ENCODE results near the gene GNL3.

GNL3 gene

GRCh38 chr3:52688266-52688665 is 2.4 kb downstream of the GNL3 start:
- no peak for DNase-seq (ENCODE audit: low read depth)

- DNase-seq (ENCODE audit: low read depth): no peak
Observed at GRCh38 chr3:52689151-52689550, 3.3 kb downstream of the GNL3 start.

- DNase-seq (ENCODE audit: low read depth): no peak
Observed at GRCh38 chr3:52690560-52690959, 4.7 kb downstream of the GNL3 start.

- DNase-seq (ENCODE audit: low read depth): no peak
Observed at GRCh38 chr3:52693071-52693470, 7.2 kb downstream of the GNL3 start.

- DNase-seq (ENCODE audit: low read depth): no peak
Observed at GRCh38 chr3:52694528-52695189, 8.8 kb downstream of the GNL3 start.

- no peak for DNase-seq (ENCODE audit: low read depth)
Observed at GRCh38 chr3:52695798-52696671, 10.2 kb downstream of the GNL3 start.

- no peak for DNase-seq (ENCODE audit: low read depth)
Observed at GRCh38 chr3:52696830-52697631, 11.2 kb downstream of the GNL3 start.

- DNase-seq (ENCODE audit: low read depth): no peak
Observed at GRCh38 chr3:52697632-52697965, 11.8 kb downstream of the GNL3 start.

- DNase-seq (ENCODE audit: low read depth): no peak
Observed at GRCh38 chr3:52703341-52703740, 17.5 kb downstream of the GNL3 start.

GRCh38 chr3:52704611-52705437 is 19.0 kb downstream of the GNL3 start:
- DNase-seq (ENCODE audit: low read depth): no peak

- DNase-seq (ENCODE audit: low read depth): no peak
Observed at GRCh38 chr3:52705438-52705687, 19.5 kb downstream of the GNL3 start.

GRCh38 chr3:52705688-52706686 is 20.2 kb downstream of the GNL3 start, which contains the start of the genes GLT8D1 and SPCS1:
Gene GLT8D1 (minus strand): TSS chr3:52705791. CDS start chr3:52700460, 5,331 bp downstream.
Gene SPCS1 (plus strand): TSS chr3:52706106. CDS start chr3:52706247, 141 bp downstream.
- DNase-seq (ENCODE audit: low read depth): no peak

- DNase-seq (ENCODE audit: low read depth): no peak
Observed at GRCh38 chr3:52707585-52707984, 21.8 kb downstream of the GNL3 start.

- DNase-seq (ENCODE audit: low read depth): no peak
Observed at GRCh38 chr3:52710512-52710911, 24.7 kb downstream of the GNL3 start.

GRCh38 chr3:52712291-52713212 is 26.7 kb downstream of the GNL3 start:
- no peak for DNase-seq (ENCODE audit: low read depth)

GRCh38 chr3:52714335-52715302 is 28.8 kb downstream of the GNL3 start:
- no peak for DNase-seq (ENCODE audit: low read depth)

GRCh38 chr3:52715714-52716305 is 30.0 kb downstream of the GNL3 start:
- DNase-seq (ENCODE audit: low read depth): no peak

GRCh38 chr3:52719618-52720017 is 33.8 kb downstream of the GNL3 start:
- DNase-seq (ENCODE audit: low read depth): no peak
